GM12878 (cell line): Measurements from ENCODE around the gene AMIGO2. TPM values are rescaled to one million over a fixed set of nuclear protein-coding genes. Genes with fewer than 3 reads are reported as not detected.

ENCODE experiments used
- ATAC-seq: fragments of 200-7000 bp; cut with Tn5 transposase; 3 replicates; pipeline ENCODE4 v1.9.1; 2020; ENCODE audit warnings: mild to moderate bottlenecking, moderate library complexity
- BruUV-seq: library from RNA; stranded (reverse); fragments of 400-500 nt; replicated peaks from 2 replicates; lab custom pipeline; 2021; lab: Mats Ljungman, UMichigan
- CTCF ChIA-PET: fragments of 300-600 bp; sonication (Branson Sonifier 250); formaldehyde crosslinking; extraction: SDS; loops from one replicate; lab custom pipeline; 2021; ENCODE audit warnings: inconsistent platforms; lab: Yijun Ruan, JAX
- POLR2A ChIA-PET: fragments of 350-600 bp; formaldehyde crosslinking; extraction: SDS; loops from one replicate; lab custom pipeline; 2021; ENCODE audit warnings: inconsistent platforms; lab: Charles Lee
- RAD21 ChIA-PET: fragments of 300-600 bp; sonication (Branson Sonifier 250); formaldehyde crosslinking; loops from one replicate; lab custom pipeline; 2023; ENCODE audit warnings: antibody characterized with exemption; ENCODE audit not compliant: unreplicated experiment; lab: Charles Lee
- SMC1A ChIA-PET: fragments of 300-600 bp; sonication (Branson Sonifier 250); formaldehyde crosslinking; loops from one replicate; lab custom pipeline; 2023; ENCODE audit not compliant: unreplicated experiment, uncharacterized antibody; lab: Charles Lee
- DNase-seq: peaks from one replicate; pipeline ENCODE4 v3.0.0-alpha.2; 2011; ENCODE audit warnings: low read depth, low spot score
- FAIRE-seq: peaks from 3 replicates; lab custom pipeline; 2011; peaks lifted over from hg19 to GRCh38; lab: Jason Lieb, UNC
- H2AFZ ChIP-seq: 2 replicates; pipeline ENCODE4 v1.6.0; 2011; ENCODE audit warnings: low read depth, low read length, control low read depth; ENCODE audit not compliant: control insufficient read depth
- H3K27ac ChIP-seq: 2 replicates; pipeline ENCODE4 v1.5.1; 2011; ENCODE audit warnings: control low read depth; ENCODE audit not compliant: control insufficient read depth, insufficient read depth
- H3K27me3 ChIP-seq, 2 experiments: replicated peaks in 1 of 2; 2 replicates each; pipeline versions ENCODE4 v1.6.0 to v1.6.1; 2011; ENCODE audit warnings: low read length in 1 of 2; ENCODE audit not compliant: control insufficient read depth in 2 of 2, insufficient read depth in 2 of 2
- H3K36me3 ChIP-seq, 2 experiments: 2 replicates each; pipeline ENCODE4 v1.5.1; 2011; ENCODE audit warnings: low read length in 1 of 2; ENCODE audit not compliant: control insufficient read depth in 2 of 2, insufficient read depth in 2 of 2
- H3K4me1 ChIP-seq: 2 replicates; pipeline ENCODE4 v1.6.1; 2011; ENCODE audit warnings: mild to moderate bottlenecking, low read length, moderate library complexity, mixed read lengths; ENCODE audit not compliant: control insufficient read depth, insufficient read depth
- H3K4me2 ChIP-seq: 2 replicates; pipeline ENCODE4 v1.6.0; 2011; ENCODE audit warnings: control low read depth; ENCODE audit not compliant: control insufficient read depth, insufficient read depth
- H3K4me3 ChIP-seq: fragments of 200-600 bp; sonication (generic); 2 replicates; pipeline ENCODE4 v1.5.1; 2016
- H3K79me2 ChIP-seq: 2 replicates; pipeline ENCODE4 v1.6.0; 2011; ENCODE audit warnings: low read length; ENCODE audit not compliant: control insufficient read depth, insufficient read depth
- H3K9ac ChIP-seq: 2 replicates; pipeline ENCODE4 v1.8.0; 2011; ENCODE audit warnings: low read length, control low read depth, mixed read lengths; ENCODE audit not compliant: control insufficient read depth, insufficient read depth
- H3K9me3 ChIP-seq: replicated peaks from 3 replicates; pipeline ENCODE4 v1.5.1; 2011; ENCODE audit warnings: mild to moderate bottlenecking, low read length; ENCODE audit not compliant: control insufficient read depth, insufficient read depth
- H4K20me1 ChIP-seq: 2 replicates; pipeline ENCODE4 v1.6.0; 2011; ENCODE audit not compliant: control insufficient read depth, insufficient read depth
- ATF7 ChIP-seq: fragments of 450-650 bp; IDR thresholded peaks from 2 replicates; pipeline ENCODE4 v1.6.1; 2016; ENCODE audit warnings: low read depth, mild to moderate bottlenecking
- BCL11A ChIP-seq: IDR thresholded peaks from 2 replicates; pipeline ENCODE4 v1.6.1; 2011; ENCODE audit warnings: low read depth, low read length
- KAT2A ChIP-seq: conservative IDR thresholded peaks from 2 replicates; pipeline ENCODE4 v1.6.1; 2011; ENCODE audit warnings: low read depth, low read length; ENCODE audit not compliant: control insufficient read depth
- KDM1A ChIP-seq: fragments of 200-600 bp; sonication (generic); IDR thresholded peaks from 2 replicates; pipeline ENCODE4 v1.6.1; 2016; ENCODE audit warnings: borderline replicate concordance
- MEF2A ChIP-seq: IDR thresholded peaks from 2 replicates; pipeline ENCODE4 v1.6.1; 2011; ENCODE audit warnings: low read depth, mild to moderate bottlenecking, low read length, moderate library complexity; ENCODE audit not compliant: insufficient read depth
- NFYA ChIP-seq: IDR thresholded peaks from 2 replicates; pipeline ENCODE4 v1.6.1; 2011; ENCODE audit warnings: low read depth, mild to moderate bottlenecking, low read length, improper control_type of control experiment, borderline replicate concordance
- WGBS: methylation state at CpG from one replicate; pipeline ENCODE4 v1.1.6; 2016; ENCODE audit warnings: low lambda C conversion rate; ENCODE audit not compliant: insufficient replicate concordance, insufficient coverage; ENCODE audit errors: missing lambda C conversion rate; 5-methylcytosine and 5-hydroxymethylcytosine counted together
- in situ Hi-C: fragments of 300-500 bp; cut with MboI; formaldehyde crosslinking; loops from 9 replicates; pipeline ENCODE4 v1.14.3; 2018; ENCODE audit warnings: mixed read lengths
- intact Hi-C: fragments of 100-400 bp; cut with micrococcal nuclease; formaldehyde crosslinking; loops from one replicate; pipeline ENCODE4 v1.14.2; 2022; ENCODE audit not compliant: unreplicated experiment
- polyA plus RNA-seq, 11 experiments: library from polyadenylated mRNA; depleted of rRNA in 4 of 11; unstranded in 6 of 11; stranded (reverse) in 5 of 11; fragments of >200 nt; fragmentation: Nextera tagmentation in 4 of 11; fragmentation: Illumina TruSeq in 1 of 11; extraction: Ambion mirVana in 4 of 11; extraction: Trizol in 1 of 11; gene quantifications; 1 replicate in 1 of 11; 2 replicates in 10 of 11; pipeline versions ENCODE4 v1.2.1 to v1.2.3, GENCODE V29; 2011 to 2016; ENCODE audit warnings: inconsistent platforms in 2 of 11, missing spikeins in 2 of 11, low read depth in 1 of 11
- total RNA-seq, 4 experiments: library from RNA; depleted of rRNA in 3 of 4; stranded (reverse); fragments of >200 nt in 3 of 4; fragmentation: Illumina TruSeq in 1 of 4; extraction: Trizol in 1 of 4; gene quantifications; 2 replicates each; pipeline versions ENCODE4 v1.2.1 to v1.2.3, GENCODE V29; 2013 to 2021
- TF ChIP-seq, protein P1 (sequence below): IDR thresholded peaks from 2 replicates; pipeline ENCODE4 v1.6.1; 2011; ENCODE audit warnings: borderline replicate concordance, low read depth, mild to moderate bottlenecking, moderate library complexity, mixed read lengths, low read length; ENCODE audit not compliant: insufficient read depth; ENCODE audit errors: extremely low read length
- TF ChIP-seq, protein P2 (sequence below): fragments of 450-650 bp; IDR thresholded peaks from 2 replicates; pipeline ENCODE4 v1.6.1; 2016; ENCODE audit warnings: mild to moderate bottlenecking, moderate library complexity, borderline replicate concordance
- TF ChIP-seq, protein P3 (sequence below): IDR thresholded peaks from 2 replicates; pipeline ENCODE4 v1.6.1; 2012; ENCODE audit warnings: low read depth, low read length, improper control_type of control experiment
- TF ChIP-seq, protein P4 (sequence below): IDR thresholded peaks from 2 replicates; pipeline ENCODE4 v1.6.1; 2011; ENCODE audit warnings: low read depth, mild to moderate bottlenecking, low read length, moderate library complexity, borderline replicate concordance; ENCODE audit errors: extremely low read depth
- TF ChIP-seq, protein P5 (sequence below): fragments of 450-650 bp; formaldehyde crosslinking; IDR thresholded peaks from 2 replicates; pipeline ENCODE4 v1.4.0; 2022; ENCODE audit warnings: mild to moderate bottlenecking, moderate library complexity

Gene AMIGO2
- total and polyA plus RNA-seq, 10 of the 15 experiments (the other 5 are each of a cell fraction or from before 2014, with no cell fraction given) = 0.03 to 0.15 (median 0.11) TPM; not detected in 7

DNA sequence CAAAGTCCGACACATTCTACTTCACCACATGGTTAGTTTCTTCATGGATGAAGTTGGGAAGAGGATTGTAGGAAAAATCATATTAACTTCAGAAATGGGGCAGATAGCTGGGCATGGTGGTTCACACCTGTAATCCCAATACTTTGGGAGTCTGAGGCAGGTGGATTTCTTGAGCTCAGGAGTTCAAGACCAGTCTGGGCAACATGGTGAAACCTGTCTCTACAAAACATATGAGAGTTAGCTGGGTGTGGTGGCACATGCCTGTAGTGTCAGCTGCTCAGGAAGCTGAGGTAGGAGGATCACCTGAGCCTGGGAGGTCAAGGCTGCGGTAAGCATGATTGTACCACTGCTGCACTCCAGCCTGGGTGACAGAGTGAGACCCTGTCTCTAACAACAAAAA, 49.9 kb downstream of the AMIGO2 start (continued):
- TF ChIP-seq, protein P1, sequence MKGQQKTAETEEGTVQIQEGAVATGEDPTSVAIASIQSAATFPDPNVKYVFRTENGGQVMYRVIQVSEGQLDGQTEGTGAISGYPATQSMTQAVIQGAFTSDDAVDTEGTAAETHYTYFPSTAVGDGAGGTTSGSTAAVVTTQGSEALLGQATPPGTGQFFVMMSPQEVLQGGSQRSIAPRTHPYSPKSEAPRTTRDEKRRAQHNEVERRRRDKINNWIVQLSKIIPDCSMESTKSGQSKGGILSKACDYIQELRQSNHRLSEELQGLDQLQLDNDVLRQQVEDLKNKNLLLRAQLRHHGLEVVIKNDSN = no peak

DNA sequence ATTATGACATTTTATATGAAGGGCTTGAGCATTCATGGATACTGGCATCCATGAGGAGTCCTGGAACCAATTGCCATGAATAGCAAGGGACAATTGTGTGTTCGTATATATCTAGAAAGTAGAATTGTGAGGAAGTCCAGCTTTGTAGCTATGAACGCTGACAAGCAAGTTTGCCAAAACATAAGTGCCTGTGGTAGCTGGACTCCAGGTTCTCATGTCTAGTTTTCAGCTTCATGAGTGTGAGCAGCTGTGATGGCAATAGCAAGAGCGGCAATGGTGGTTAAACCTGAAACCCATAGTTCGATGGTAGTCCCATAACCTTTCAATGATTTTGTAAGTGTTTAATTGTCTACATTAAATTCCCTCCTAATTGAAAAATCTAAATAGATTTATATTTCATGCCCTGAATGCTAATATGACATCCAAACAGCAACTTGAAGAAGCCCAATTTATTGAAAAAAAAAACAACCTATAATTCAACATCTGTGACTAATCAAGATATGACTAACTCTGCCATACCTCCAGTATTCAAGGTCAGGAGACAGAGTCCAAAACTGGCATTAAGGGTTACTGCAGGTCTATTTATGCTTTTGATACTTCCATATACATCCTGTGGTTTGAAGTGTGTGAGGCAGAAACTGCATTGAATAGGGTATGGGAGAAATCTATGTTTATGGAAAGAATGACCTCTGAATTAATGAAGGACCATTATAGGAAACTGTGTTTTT, 50.6 kb downstream of the AMIGO2 start:
- no peaks in the 10 kb centered on the region for H3K79me2 ChIP-seq
- H2AFZ ChIP-seq = no peak overlapping the region
- POLR2A ChIA-PET = no interaction called here
- no peak overlapping the region for H3K27ac ChIP-seq
- RAD21 ChIA-PET = no interaction called here
- ATAC-seq = no peak
- CTCF ChIA-PET = interaction anchor here (0.6 to 1.1 kb wide), 3 partner anchors 10 to 379 kb away, joined by 3 to 6 read pairs (median 3); no protein-coding TSS in a partner anchor
- SMC1A ChIA-PET = interaction anchor here (0.6 kb wide), 1 partner anchor 954 kb away, joined by 3 read pairs; no protein-coding TSS in a partner anchor
- intact Hi-C loops = loop anchor here (1.0 kb wide), 1 partner anchor 366 kb away; no protein-coding TSS in a partner anchor
- no peaks in the 10 kb centered on the region for H3K9me3 ChIP-seq
- no peak overlapping the region for H3K4me2 ChIP-seq
- H3K9ac ChIP-seq = no peak overlapping the region
- H3K27me3 ChIP-seq = no peaks in the 10 kb centered on the region; a peak in 1 of 4 replicates
- in situ Hi-C loops = no loop called here
- FAIRE-seq = no peak
- H3K4me3 ChIP-seq = no peak overlapping the region
- DNase-seq = no peak
- no peaks in the 10 kb centered on the region for H3K4me1 ChIP-seq
- no peaks in the 10 kb centered on the region for H4K20me1 ChIP-seq
- no TSS peak for BruUV-seq
- TF ChIP-seq KAT2A (no peak), BCL11A (no peak), KDM1A (no peak), ATF7 (no peak), NFYA (no peak), MEF2A (no peak)
- TF ChIP-seq, protein P2, sequence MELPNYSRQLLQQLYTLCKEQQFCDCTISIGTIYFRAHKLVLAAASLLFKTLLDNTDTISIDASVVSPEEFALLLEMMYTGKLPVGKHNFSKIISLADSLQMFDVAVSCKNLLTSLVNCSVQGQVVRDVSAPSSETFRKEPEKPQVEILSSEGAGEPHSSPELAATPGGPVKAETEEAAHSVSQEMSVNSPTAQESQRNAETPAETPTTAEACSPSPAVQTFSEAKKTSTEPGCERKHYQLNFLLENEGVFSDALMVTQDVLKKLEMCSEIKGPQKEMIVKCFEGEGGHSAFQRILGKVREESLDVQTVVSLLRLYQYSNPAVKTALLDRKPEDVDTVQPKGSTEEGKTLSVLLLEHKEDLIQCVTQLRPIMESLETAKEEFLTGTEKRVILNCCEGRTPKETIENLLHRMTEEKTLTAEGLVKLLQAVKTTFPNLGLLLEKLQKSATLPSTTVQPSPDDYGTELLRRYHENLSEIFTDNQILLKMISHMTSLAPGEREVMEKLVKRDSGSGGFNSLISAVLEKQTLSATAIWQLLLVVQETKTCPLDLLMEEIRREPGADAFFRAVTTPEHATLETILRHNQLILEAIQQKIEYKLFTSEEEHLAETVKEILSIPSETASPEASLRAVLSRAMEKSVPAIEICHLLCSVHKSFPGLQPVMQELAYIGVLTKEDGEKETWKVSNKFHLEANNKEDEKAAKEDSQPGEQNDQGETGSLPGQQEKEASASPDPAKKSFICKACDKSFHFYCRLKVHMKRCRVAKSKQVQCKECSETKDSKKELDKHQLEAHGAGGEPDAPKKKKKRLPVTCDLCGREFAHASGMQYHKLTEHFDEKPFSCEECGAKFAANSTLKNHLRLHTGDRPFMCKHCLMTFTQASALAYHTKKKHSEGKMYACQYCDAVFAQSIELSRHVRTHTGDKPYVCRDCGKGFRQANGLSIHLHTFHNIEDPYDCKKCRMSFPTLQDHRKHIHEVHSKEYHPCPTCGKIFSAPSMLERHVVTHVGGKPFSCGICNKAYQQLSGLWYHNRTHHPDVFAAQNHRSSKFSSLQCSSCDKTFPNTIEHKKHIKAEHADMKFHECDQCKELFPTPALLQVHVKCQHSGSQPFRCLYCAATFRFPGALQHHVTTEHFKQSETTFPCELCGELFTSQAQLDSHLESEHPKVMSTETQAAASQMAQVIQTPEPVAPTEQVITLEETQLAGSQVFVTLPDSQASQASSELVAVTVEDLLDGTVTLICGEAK = no peak
- TF ChIP-seq, protein P3, sequence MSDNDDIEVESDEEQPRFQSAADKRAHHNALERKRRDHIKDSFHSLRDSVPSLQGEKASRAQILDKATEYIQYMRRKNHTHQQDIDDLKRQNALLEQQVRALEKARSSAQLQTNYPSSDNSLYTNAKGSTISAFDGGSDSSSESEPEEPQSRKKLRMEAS = no peak
- TF ChIP-seq, protein P4, sequence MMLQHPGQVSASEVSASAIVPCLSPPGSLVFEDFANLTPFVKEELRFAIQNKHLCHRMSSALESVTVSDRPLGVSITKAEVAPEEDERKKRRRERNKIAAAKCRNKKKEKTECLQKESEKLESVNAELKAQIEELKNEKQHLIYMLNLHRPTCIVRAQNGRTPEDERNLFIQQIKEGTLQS = no peak
- TF ChIP-seq, protein P5, sequence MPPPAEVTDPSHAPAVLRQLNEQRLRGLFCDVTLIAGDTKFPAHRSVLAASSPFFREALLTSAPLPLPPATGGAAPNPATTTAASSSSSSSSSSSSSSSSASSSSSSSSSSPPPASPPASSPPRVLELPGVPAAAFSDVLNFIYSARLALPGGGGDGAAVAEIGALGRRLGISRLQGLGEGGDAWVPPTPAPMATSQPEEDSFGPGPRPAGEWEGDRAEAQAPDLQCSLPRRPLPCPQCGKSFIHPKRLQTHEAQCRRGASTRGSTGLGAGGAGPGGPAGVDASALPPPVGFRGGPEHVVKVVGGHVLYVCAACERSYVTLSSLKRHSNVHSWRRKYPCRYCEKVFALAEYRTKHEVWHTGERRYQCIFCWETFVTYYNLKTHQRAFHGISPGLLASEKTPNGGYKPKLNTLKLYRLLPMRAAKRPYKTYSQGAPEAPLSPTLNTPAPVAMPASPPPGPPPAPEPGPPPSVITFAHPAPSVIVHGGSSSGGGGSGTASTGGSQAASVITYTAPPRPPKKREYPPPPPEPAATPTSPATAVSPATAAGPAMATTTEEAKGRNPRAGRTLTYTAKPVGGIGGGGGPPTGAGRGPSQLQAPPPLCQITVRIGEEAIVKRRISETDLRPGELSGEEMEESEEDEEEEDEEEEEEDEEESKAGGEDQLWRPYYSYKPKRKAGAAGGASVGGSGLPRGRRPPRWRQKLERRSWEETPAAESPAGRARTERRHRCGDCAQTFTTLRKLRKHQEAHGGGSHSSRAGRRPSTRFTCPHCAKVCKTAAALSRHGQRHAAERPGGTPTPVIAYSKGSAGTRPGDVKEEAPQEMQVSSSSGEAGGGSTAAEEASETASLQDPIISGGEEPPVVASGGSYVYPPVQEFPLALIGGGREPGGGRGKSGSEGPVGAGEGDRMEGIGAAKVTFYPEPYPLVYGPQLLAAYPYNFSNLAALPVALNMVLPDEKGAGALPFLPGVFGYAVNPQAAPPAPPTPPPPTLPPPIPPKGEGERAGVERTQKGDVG (CRISPR knock-in tag) = no peak
- WGBS = 47% methylated on average over 4 of the region's 4 CpGs
- H3K36me3 ChIP-seq = no peaks in the 10 kb centered on the region
